ENCODE data around the gene SMOC1. TPM values are rescaled to one million over a fixed set of nuclear protein-coding genes. Genes with fewer than 3 reads are reported as not detected.

The SMOC1 gene
- total and polyA plus RNA-seq, 2 of the 8 experiments (the other 6 are each of a cell fraction or from before 2014, with no cell fraction given) = 1.6 to 2.4 TPM

DNA sequence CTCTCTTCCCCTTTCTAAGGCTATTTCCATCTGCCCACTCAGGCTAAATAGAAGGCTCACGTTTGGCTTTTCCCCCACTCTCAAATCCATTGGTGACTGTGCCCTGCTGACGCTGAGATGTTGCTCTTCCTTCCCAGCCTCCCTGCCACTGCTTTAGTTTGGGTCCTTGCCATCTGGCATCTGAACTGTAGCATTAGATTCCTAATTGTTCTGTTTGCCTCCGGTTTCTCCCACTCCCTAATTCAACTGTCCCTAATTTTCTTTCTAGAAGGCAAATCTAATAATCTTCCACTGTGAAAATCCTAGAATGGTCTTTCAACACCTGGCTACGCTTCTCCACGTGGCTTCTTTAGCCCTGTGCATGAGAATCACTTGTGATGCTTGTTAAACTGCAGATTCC lies 37.6 kb upstream of the SMOC1 start (continued):
- TF ChIP-seq, protein P1, sequence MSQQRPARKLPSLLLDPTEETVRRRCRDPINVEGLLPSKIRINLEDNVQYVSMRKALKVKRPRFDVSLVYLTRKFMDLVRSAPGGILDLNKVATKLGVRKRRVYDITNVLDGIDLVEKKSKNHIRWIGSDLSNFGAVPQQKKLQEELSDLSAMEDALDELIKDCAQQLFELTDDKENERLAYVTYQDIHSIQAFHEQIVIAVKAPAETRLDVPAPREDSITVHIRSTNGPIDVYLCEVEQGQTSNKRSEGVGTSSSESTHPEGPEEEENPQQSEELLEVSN (IDR thresholded peaks at IDR 0.05) = no peak
- TF ChIP-seq ASH2L (IDR thresholded peaks at IDR 0.05; ENCODE audit: low read length) (no peak), CEBPB (IDR thresholded peaks at IDR 0.05; ENCODE audit: low read depth, low read length) (no peak), GABPA (IDR thresholded peaks at IDR 0.05; ENCODE audit: borderline replicate concordance, insufficient read depth, low read length) (no peak), SIX5 (IDR thresholded peaks at IDR 0.05; ENCODE audit: low read depth, low read length) (no peak)

Data from H1 (cell line).